SK-N-SH (cell line): ENCODE results near the gene RNF157. TPM values are rescaled to one million over a fixed set of nuclear protein-coding genes. Genes with fewer than 3 reads are reported as not detected.
"Not testable (repeated sequence)": the region's sequence is repeated elsewhere in the genome, so short reads cannot be mapped to it uniquely, and the experiment has no call there.

ENCODE experiments used
- CTCF ChIA-PET: fragments of 300-600, 350-600 bp; formaldehyde crosslinking; extraction: SDS; loops from one replicate; lab custom pipeline; 2021; lab: Yijun Ruan, JAX
- POLR2A ChIA-PET: fragments of 350-600 bp; sonication (Branson Sonifier 250); formaldehyde crosslinking; extraction: SDS; loops from one replicate; lab custom pipeline; 2020; ENCODE audit warnings: antibody characterized with exemption, inconsistent platforms; lab: Yijun Ruan, JAX
- DNase-seq: peaks from one replicate; pipeline ENCODE4 v3.0.0; 2012
- H2AFZ ChIP-seq: fragments of 200-600 bp; sonication (generic); 2 replicates; pipeline ENCODE4 v1.8.1; 2016; ENCODE audit warnings: antibody characterized with exemption, mild to moderate bottlenecking, low read depth
- H3F3A ChIP-seq: fragments of 200-600 bp; sonication (generic); replicated peaks from 2 replicates; pipeline ENCODE3; 2016; ENCODE audit warnings: antibody characterized with exemption, mild to moderate bottlenecking; ENCODE audit not compliant: insufficient read depth
- H3K27ac ChIP-seq, 2 experiments: fragments of 200-500 bp in 1 of 2; fragments of 200-600 bp in 1 of 2; sonication (Bioruptor generic) in 1 of 2; sonication (generic), shearing (Covaris generic) in 1 of 2; 2 replicates each; pipeline versions ENCODE4 v1.5.1 to v1.6.1; 2014 to 2016; ENCODE audit warnings: low read depth in 2 of 2, inconsistent platforms in 1 of 2, low read length in 1 of 2, mild to moderate bottlenecking in 1 of 2, mixed read lengths in 1 of 2
- H3K27me3 ChIP-seq: fragments of 200-600 bp; sonication (generic), shearing (Covaris generic); 2 replicates; pipeline ENCODE4 v1.6.1; 2016; ENCODE audit warnings: mixed run types; ENCODE audit not compliant: insufficient read depth
- H3K36me3 ChIP-seq, 2 experiments: fragments of 200-500 bp in 1 of 2; fragments of 200-600 bp in 1 of 2; sonication (Bioruptor generic) in 1 of 2; sonication (generic) in 1 of 2; replicated peaks in 1 of 2; 2 replicates each; pipeline versions ENCODE3 to v1.5.1; 2014 to 2016; ENCODE audit warnings: low read length in 1 of 2, mild to moderate bottlenecking in 1 of 2; ENCODE audit not compliant: insufficient read depth in 2 of 2, control insufficient read depth in 1 of 2
- H3K4me1 ChIP-seq, 2 experiments: fragments of 200-500 bp in 1 of 2; fragments of 200-600 bp in 1 of 2; sonication (Bioruptor generic) in 1 of 2; sonication (generic), shearing (Covaris generic) in 1 of 2; 2 replicates each; pipeline versions ENCODE4 v1.5.1 to v1.6.1; 2014 to 2016; ENCODE audit warnings: low read depth in 1 of 2, low read length in 1 of 2, mixed run types in 1 of 2; ENCODE audit not compliant: insufficient read depth in 2 of 2, control insufficient read depth in 1 of 2
- H3K4me2 ChIP-seq: fragments of 200-600 bp; sonication (generic), shearing (Covaris generic); 2 replicates; pipeline ENCODE4 v1.6.1; 2017; ENCODE audit warnings: mixed run types
- H3K4me3 ChIP-seq, 2 experiments: fragments of 200-500 bp in 1 of 2; fragments of 200-600 bp in 1 of 2; sonication (Bioruptor generic) in 1 of 2; sonication (generic), shearing (Covaris generic) in 1 of 2; 2 replicates each; pipeline versions ENCODE4 v1.5.1 to v1.8.1; 2014 to 2016; ENCODE audit warnings: low read depth in 2 of 2, inconsistent platforms in 1 of 2, low read length in 1 of 2, mild to moderate bottlenecking in 1 of 2, mixed read lengths in 1 of 2, moderate library complexity in 1 of 2
- H3K79me2 ChIP-seq: fragments of 200-600 bp; sonication (generic); 2 replicates; pipeline ENCODE4 v1.8.1; 2017; ENCODE audit warnings: mild to moderate bottlenecking; ENCODE audit not compliant: insufficient read depth
- H3K9ac ChIP-seq: fragments of 200-600 bp; sonication (generic); 2 replicates; pipeline ENCODE4 v1.6.1; 2017; ENCODE audit warnings: mixed run types
- H3K9me2 ChIP-seq: fragments of 200-600 bp; sonication (generic); 2 replicates; pipeline ENCODE4 v1.6.1; 2017; ENCODE audit warnings: mixed run types
- H3K9me3 ChIP-seq: fragments of 200-600 bp; sonication (generic); 2 replicates; pipeline ENCODE4 v1.6.1; 2017; ENCODE audit warnings: mixed run types, mild to moderate bottlenecking, moderate library complexity
- H4K20me1 ChIP-seq: fragments of 200-600 bp; sonication (generic); 2 replicates; pipeline ENCODE4 v1.6.1; 2017; ENCODE audit warnings: mild to moderate bottlenecking, mixed run types; ENCODE audit not compliant: insufficient read depth
- CHD2 ChIP-seq: fragments of 150-350 bp; IDR thresholded peaks from 2 replicates; pipeline ENCODE4 v1.6.1; 2018; ENCODE audit warnings: low read length; ENCODE audit not compliant: partially characterized antibody
- FOXM1 ChIP-seq: IDR thresholded peaks from 2 replicates; pipeline ENCODE4 v1.4.0; 2012; ENCODE audit warnings: low read depth, mild to moderate bottlenecking
- JUND ChIP-seq: IDR thresholded peaks from 2 replicates; pipeline ENCODE4 v1.4.0; 2012
- MXI1 ChIP-seq: IDR thresholded peaks from 2 replicates; pipeline ENCODE4 v1.6.1; 2012; ENCODE audit warnings: mild to moderate bottlenecking, low read depth, low read length, improper control_type of control experiment
- NFIC ChIP-seq: IDR thresholded peaks from 2 replicates; pipeline ENCODE4 v1.4.0; 2012; ENCODE audit warnings: borderline replicate concordance
- TCF12 ChIP-seq: IDR thresholded peaks from 2 replicates; pipeline ENCODE4 v1.4.0; 2012
- YY1 ChIP-seq: IDR thresholded peaks from 2 replicates; pipeline ENCODE4 v1.4.0; 2012; ENCODE audit warnings: low read depth, mild to moderate bottlenecking
- whole genome bisulfite sequencing: methylation state at CpG from one replicate; pipeline ENCODE4 v1.1.6; 2017; ENCODE audit warnings: low lambda C conversion rate; 5-methylcytosine and 5-hydroxymethylcytosine counted together
- polyA plus RNA-seq, 3 experiments: library from polyadenylated mRNA; depleted of rRNA; stranded (reverse); fragments of >200 nt; gene quantifications; 2 replicates each; pipeline ENCODE4 v1.2.3, GENCODE V29; 2012
- TF ChIP-seq, protein P1 (sequence below): fragments of 200-600 bp; sonication (generic); IDR thresholded peaks from 2 replicates; pipeline ENCODE4 v1.6.1; 2017; ENCODE audit warnings: antibody characterized with exemption, mild to moderate bottlenecking, moderate library complexity
- TF ChIP-seq, protein P2 (sequence below): IDR thresholded peaks from 2 replicates; pipeline ENCODE4; 2012
- TF ChIP-seq, protein P3 (sequence below): fragments of 150-350 bp; IDR thresholded peaks from 2 replicates; pipeline ENCODE4 v1.6.1; 2016; ENCODE audit warnings: mild to moderate bottlenecking, low read depth, low read length
- TF ChIP-seq, protein P4 (sequence below): IDR thresholded peaks from 2 replicates; pipeline ENCODE4 v1.4.0; 2012; ENCODE audit warnings: low read depth

The RNF157 gene
- polyA plus RNA-seq, 1 of the 3 experiments (the other 2 are of a cell fraction) = 5.2 TPM

DNA sequence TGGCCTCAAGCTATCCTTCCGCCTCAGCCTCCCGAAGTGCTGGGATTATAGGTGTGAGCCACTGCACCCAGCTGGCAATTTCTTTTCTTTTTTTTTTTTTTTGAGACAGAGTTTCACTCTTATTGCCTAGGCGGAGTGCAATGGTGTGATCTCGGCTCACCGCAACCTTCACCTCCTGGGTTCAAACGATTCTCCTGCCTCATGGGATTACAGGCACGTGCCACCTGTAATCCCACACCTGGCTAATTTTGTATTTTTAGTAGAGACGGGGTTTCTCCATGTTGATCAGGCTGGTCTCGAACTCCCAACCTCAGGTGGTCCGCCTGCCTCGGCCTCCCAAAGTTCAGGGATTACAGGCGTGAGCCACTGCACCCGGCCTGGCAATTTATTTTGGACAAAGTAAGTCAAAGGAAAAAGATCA is 27.3 kb upstream of the RNF157 start:
- Histone ChIP-seq H3K79me2 (peaks cover 57% of the 10 kb centered on the region), H4K20me1 (peaks cover 13% of the 10 kb centered on the region; the same call in 1 of the 2 replicates), H3F3A (peaks cover 23% of the 10 kb centered on the region), H3K36me3 (peaks cover 8 to 23% of the 10 kb centered on the region in 2 experiments), H3K4me2 (peak overlapping the region; percentile 90; the same call in 1 of the 2 replicates), H3K4me1 (peaks cover 19 to 22% of the 10 kb centered on the region in 2 experiments; a peak in 3 of 4 replicates)
- H3K9ac ChIP-seq, H2AFZ ChIP-seq, H3K9me3 ChIP-seq, DNase-seq, H3K4me3 ChIP-seq, H3K27me3 ChIP-seq, H3K27ac ChIP-seq, H3K9me2 ChIP-seq, POLR2A ChIA-PET: not testable (repeated sequence)
- WGBS = 94% methylated on average over 13 of the region's 13 CpGs
- CTCF ChIA-PET = interaction anchor here (1.0 to 7.0 kb wide), 11 partner anchors 8 to 291 kb away, joined by 3 to 130 read pairs (median 5); partner anchors contain the start of gene SPHK1

DNA sequence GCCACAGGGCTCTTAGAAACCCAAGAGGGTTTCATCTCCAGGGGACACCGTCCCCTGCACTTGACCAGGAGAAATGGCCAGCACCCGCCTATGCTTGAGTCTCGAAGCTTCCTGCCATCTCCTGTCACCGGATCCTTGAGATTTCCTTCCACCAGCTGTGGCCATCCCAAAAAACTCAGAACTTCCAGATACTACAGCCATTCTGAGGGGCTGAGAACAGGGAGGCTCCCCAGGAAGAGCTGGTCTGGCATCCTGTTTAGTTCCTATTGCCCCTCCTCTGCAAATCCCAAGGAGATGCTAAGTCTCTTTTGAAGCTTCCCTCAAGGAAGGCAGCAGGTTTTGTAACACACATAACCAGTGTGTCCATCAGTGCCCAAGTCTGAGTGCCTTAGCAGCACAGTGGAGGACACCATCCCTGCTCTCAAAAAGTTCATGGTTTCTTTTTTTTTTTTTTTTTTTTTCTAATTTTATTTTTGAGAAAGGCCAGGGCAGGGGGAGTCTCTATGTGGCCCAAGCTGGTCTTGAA is 26.8 kb upstream of the RNF157 start:
- Histone ChIP-seq H3K36me3 (peaks cover 8 to 23% of the 10 kb centered on the region in 2 experiments), H3K79me2 (peaks cover 57% of the 10 kb centered on the region), H4K20me1 (peaks cover 13% of the 10 kb centered on the region; the same call in 1 of the 2 replicates), H3F3A (peaks cover 23% of the 10 kb centered on the region), H3K4me3 (peak overlapping the region; percentile 75 to 87), H3K4me2 (peak overlapping the region; percentile 90), H3K9me2 (no peaks in the 10 kb centered on the region), H3K27ac (peak overlapping the region in 1 of 2 experiments; percentile 63; a peak in 1 of 4 replicates), H2AFZ (no peak overlapping the region), H3K4me1 (peaks cover 19 to 22% of the 10 kb centered on the region in 2 experiments; a peak in 3 of 4 replicates), H3K9ac (peak overlapping the region; percentile 85; the same call in 1 of the 2 replicates), H3K9me3 (no peaks in the 10 kb centered on the region), H3K27me3 (no peaks in the 10 kb centered on the region)
- TF ChIP-seq YY1 (no peak), TCF12 (no peak), MXI1 (no peak), NFIC (no peak), CHD2 (no peak), FOXM1 (no peak), JUND (no peak)
- TF ChIP-seq, protein P1, sequence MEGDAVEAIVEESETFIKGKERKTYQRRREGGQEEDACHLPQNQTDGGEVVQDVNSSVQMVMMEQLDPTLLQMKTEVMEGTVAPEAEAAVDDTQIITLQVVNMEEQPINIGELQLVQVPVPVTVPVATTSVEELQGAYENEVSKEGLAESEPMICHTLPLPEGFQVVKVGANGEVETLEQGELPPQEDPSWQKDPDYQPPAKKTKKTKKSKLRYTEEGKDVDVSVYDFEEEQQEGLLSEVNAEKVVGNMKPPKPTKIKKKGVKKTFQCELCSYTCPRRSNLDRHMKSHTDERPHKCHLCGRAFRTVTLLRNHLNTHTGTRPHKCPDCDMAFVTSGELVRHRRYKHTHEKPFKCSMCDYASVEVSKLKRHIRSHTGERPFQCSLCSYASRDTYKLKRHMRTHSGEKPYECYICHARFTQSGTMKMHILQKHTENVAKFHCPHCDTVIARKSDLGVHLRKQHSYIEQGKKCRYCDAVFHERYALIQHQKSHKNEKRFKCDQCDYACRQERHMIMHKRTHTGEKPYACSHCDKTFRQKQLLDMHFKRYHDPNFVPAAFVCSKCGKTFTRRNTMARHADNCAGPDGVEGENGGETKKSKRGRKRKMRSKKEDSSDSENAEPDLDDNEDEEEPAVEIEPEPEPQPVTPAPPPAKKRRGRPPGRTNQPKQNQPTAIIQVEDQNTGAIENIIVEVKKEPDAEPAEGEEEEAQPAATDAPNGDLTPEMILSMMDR = no peak
- TF ChIP-seq, protein P2, sequence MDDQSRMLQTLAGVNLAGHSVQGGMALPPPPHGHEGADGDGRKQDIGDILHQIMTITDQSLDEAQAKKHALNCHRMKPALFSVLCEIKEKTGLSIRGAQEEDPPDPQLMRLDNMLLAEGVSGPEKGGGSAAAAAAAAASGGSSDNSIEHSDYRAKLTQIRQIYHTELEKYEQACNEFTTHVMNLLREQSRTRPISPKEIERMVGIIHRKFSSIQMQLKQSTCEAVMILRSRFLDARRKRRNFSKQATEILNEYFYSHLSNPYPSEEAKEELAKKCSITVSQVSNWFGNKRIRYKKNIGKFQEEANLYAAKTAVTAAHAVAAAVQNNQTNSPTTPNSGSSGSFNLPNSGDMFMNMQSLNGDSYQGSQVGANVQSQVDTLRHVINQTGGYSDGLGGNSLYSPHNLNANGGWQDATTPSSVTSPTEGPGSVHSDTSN = no peak
- TF ChIP-seq, protein P3, sequence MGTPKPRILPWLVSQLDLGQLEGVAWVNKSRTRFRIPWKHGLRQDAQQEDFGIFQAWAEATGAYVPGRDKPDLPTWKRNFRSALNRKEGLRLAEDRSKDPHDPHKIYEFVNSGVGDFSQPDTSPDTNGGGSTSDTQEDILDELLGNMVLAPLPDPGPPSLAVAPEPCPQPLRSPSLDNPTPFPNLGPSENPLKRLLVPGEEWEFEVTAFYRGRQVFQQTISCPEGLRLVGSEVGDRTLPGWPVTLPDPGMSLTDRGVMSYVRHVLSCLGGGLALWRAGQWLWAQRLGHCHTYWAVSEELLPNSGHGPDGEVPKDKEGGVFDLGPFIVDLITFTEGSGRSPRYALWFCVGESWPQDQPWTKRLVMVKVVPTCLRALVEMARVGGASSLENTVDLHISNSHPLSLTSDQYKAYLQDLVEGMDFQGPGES = no peak
- TF ChIP-seq, protein P4, sequence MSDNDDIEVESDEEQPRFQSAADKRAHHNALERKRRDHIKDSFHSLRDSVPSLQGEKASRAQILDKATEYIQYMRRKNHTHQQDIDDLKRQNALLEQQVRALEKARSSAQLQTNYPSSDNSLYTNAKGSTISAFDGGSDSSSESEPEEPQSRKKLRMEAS = no peak
- ChIA-PET POLR2A (no interaction called here), CTCF (interaction anchor here (0.7 to 7.0 kb wide), 13 partner anchors 8 to 291 kb away, joined by 3 to 130 read pairs (median 5); no protein-coding TSS in a partner anchor)
- 97% methylated on average over 4 of the region's 4 CpGs for WGBS
- no peak for DNase-seq
